ENCODE results near the gene TMEM131.

The TMEM131 gene

DNA sequence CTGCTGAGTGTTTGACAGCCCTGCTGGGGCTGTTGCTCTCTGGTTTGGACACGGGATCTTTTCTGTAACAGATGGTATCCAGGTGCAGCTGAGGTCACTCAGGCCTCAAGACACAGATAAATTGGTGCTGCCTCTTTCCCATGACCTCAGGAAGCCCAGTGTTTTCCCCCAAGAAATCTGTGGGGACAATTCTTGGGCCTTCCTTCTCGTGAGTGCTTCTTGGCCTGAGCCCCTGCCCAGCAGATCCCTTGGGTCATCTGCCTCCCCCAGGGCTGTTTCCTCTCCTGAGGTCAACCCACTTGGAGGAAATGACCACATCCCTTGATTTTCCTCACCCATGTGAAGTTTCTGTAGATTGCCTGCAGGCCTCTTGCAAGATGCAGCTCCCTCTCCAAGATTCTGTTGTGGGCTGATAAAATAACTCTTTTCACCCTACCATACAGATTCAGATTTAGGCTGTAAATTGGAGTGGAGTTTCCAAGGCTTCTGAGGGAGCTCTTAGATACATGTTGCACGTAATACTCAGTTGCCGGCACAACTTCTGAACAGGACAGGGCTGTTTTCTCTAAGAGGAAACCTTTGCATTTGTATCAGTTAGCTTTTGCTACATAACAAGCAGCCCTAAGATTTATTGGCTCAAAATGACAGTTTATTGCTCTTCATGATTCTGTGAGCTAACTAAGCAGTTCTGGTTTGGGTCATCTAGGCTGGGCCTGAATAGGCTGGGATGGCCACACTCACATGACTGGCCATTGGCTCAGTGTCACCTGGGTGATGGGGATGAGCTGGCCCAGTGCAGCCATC, 269.3 kb downstream of the TMEM131 start:
- FAIRE-seq (no peak), DNase-seq (ENCODE audit: insufficient read length, low spot score) (no peak)
- TF ChIP-seq, protein P1, sequence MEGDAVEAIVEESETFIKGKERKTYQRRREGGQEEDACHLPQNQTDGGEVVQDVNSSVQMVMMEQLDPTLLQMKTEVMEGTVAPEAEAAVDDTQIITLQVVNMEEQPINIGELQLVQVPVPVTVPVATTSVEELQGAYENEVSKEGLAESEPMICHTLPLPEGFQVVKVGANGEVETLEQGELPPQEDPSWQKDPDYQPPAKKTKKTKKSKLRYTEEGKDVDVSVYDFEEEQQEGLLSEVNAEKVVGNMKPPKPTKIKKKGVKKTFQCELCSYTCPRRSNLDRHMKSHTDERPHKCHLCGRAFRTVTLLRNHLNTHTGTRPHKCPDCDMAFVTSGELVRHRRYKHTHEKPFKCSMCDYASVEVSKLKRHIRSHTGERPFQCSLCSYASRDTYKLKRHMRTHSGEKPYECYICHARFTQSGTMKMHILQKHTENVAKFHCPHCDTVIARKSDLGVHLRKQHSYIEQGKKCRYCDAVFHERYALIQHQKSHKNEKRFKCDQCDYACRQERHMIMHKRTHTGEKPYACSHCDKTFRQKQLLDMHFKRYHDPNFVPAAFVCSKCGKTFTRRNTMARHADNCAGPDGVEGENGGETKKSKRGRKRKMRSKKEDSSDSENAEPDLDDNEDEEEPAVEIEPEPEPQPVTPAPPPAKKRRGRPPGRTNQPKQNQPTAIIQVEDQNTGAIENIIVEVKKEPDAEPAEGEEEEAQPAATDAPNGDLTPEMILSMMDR (IDR thresholded peaks at IDR 0.05; ENCODE audit: insufficient read depth, missing control alignments): no peak

DNA sequence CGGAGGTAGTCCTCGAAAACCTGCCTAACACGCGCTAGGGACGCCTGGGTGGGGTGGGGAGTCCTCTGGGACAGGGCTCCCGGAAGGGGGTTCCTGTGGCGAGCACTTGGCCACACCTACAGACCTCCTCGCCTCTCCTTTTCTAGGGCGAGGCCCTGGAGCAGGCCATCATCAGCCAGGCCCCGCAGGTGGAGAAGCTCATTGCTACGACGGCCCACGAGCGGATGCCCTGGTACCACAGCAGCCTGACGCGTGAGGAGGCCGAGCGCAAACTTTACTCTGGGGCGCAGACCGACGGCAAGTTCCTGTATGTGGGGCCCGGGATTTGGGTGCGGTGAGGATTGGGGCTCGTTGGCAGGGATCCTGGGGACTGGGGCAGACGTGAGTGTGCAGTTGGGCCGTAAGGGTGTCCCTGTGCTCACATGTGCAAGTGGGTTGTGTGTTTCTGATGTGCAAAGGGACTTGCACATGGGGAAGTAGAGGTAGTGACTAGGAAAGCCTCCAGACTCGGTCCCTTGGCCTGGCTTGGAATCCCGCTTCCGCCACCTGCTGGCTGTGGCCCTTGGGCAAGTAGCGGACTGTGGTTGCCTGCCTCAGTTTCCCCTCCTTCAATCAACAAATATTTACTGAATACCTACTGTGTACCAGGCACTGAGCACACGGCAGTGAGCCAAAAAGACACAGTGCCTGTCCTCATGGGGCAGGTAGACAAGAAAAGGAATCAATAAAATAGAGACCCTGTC, 270.6 kb downstream of the TMEM131 start:
- no peak for DNase-seq (ENCODE audit: insufficient read length, low spot score)
- TF ChIP-seq, protein P1 (IDR thresholded peaks at IDR 0.05; ENCODE audit: insufficient read depth, missing control alignments): no peak
- FAIRE-seq: no peak

DNA sequence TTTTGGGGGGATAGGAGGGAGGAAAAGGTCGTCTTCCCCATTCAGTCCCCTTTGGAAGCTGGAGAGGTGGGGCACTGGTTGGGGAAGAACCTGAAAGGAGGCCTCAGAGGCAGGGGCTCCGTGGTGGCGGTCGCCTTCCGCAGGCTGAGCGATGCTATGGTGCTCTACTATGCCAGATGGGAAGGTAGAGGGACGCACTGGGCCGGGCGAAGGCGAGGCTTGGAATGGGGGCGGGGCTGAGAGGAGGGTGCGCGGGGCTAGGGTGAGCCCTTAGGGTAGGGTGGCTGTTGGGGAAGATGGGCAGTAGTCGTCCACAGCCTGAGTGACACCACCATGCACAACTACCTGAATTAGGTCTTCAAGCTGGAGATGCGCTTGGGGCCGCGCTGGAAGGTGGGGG, 271.2 kb downstream of the TMEM131 start:
- TF ChIP-seq, protein P1 (IDR thresholded peaks at IDR 0.05; ENCODE audit: insufficient read depth, missing control alignments): no peak
- DNase-seq (ENCODE audit: insufficient read length, low spot score) (no peak), FAIRE-seq (no peak)

DNA sequence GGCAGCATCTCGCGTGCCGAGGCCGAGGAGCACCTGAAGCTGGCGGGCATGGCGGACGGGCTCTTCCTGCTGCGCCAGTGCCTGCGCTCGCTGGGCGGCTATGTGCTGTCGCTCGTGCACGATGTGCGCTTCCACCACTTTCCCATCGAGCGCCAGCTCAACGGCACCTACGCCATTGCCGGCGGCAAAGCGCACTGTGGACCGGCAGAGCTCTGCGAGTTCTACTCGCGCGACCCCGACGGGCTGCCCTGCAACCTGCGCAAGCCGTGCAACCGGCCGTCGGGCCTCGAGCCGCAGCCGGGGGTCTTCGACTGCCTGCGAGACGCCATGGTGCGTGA, 271.7 kb downstream of the TMEM131 start:
- FAIRE-seq (no peak), DNase-seq (ENCODE audit: insufficient read length, low spot score) (no peak)
- TF ChIP-seq, protein P1 (IDR thresholded peaks at IDR 0.05; ENCODE audit: insufficient read depth, missing control alignments): no peak

DNA sequence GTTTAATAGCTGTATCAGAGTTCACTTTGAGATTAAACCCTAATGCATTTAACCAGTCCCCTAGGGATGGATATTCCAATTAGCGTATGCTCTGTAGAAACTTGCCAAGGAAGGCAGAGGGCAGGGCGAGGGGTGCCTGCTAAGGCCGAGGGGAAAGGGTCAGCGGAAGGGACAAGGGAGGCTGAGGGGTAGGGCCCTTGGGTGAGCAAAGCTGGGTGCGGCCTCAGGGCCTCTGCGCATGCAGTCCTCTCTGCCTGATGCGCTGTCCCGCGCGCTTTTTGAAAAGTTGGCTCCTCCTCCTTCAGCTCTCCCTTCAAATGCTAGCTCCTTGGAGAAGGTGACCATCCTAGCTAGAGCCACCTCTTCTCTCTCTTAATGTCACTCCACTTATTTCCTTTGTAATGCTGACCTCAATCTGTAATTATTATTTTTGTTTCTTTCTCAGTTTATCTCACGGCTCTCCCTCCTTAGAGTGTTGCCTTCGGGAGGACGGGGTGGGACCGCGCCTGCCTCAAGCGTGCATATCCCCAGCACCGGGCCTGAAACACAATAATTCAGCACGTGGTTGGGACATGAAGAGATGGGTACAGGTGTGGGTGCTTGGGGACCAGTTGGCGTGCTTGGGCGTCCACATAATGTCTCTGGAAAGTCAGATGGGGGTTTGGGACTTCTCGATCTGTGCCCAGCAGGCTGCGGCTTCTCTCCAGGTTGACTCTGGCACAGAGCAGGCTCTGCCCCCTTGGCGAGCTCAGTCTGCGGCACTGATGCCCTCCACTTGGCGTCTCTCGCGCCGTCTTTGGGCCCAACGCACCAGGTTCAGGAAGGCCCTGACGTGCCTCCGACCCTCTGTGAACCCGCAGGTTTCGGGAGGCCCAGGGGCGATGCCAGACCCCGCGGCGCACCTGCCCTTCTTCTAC, 272.3 kb downstream of the TMEM131 start:
- no peak for DNase-seq (ENCODE audit: insufficient read length, low spot score)
- no peak for FAIRE-seq
- TF ChIP-seq, protein P1 (IDR thresholded peaks at IDR 0.05; ENCODE audit: insufficient read depth, missing control alignments): no peak

DNA sequence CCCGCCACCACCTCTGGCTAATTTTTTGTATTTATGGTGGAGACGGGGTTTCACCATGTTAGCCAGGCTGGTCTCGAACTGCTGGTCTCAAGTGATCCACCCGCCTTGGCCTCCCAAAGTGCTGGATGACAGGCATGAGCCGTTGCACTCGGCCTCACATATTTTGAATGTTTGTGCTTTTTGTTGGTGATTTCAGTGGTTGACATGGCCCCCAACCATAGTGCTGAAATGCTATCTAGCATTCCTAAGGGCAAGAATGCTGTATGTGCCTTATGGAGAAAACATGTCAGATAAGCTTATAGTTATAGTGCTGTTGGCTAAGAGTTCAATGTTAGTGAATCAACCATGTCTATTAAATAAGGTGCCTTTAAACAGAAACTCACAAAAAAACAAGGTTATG, 273.5 kb downstream of the TMEM131 start:
- FAIRE-seq (no peak), DNase-seq (ENCODE audit: insufficient read length, low spot score) (no peak)
- TF ChIP-seq, protein P1 (IDR thresholded peaks at IDR 0.05; ENCODE audit: insufficient read depth, missing control alignments): no peak

Measured in D721Med (cell line).